ENCODE data around the gene MYOCD.
A peak's percentile ranks its signal among the peaks of the same experiment; 100 is the strongest.

Gene MYOCD

DNA sequence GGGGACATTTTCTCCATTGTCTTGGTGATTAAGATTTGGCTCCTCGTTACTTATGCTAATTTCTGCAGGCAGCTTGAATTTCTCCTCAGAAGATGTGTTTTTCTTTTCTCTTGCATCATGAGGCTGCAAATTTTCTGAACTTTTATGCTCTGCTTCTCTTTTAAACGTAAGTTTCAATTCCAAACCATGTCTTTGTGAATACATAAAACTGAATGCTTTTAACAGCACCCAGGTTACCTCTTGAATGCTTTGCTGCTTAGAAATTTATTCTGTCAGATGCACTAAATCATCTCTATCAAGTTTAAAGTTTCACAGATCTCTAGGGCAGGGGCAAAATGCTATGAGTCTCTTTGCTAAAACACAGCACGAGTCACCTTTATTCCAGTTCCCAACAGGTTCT, 143.0 kb downstream of the MYOCD start:
- no peak overlapping the region for H3K4me3 ChIP-seq (replicated peaks; ENCODE audit: low read depth, low read length)
- TF ChIP-seq, protein P1, sequence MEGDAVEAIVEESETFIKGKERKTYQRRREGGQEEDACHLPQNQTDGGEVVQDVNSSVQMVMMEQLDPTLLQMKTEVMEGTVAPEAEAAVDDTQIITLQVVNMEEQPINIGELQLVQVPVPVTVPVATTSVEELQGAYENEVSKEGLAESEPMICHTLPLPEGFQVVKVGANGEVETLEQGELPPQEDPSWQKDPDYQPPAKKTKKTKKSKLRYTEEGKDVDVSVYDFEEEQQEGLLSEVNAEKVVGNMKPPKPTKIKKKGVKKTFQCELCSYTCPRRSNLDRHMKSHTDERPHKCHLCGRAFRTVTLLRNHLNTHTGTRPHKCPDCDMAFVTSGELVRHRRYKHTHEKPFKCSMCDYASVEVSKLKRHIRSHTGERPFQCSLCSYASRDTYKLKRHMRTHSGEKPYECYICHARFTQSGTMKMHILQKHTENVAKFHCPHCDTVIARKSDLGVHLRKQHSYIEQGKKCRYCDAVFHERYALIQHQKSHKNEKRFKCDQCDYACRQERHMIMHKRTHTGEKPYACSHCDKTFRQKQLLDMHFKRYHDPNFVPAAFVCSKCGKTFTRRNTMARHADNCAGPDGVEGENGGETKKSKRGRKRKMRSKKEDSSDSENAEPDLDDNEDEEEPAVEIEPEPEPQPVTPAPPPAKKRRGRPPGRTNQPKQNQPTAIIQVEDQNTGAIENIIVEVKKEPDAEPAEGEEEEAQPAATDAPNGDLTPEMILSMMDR (IDR thresholded peaks at IDR 0.05; ENCODE audit: insufficient read depth, low read length, poor library complexity, severe bottlenecking): no peak
- no peaks in the 10 kb centered on the region; the same call in none of the 2 replicates for H3K36me3 ChIP-seq (ENCODE audit: control insufficient read depth, insufficient read depth, low read length)
- no peaks in the 10 kb centered on the region for H3K27me3 ChIP-seq (replicated peaks; ENCODE audit: control insufficient read depth, insufficient read depth, low read length)
- no peak for DNase-seq (ENCODE audit: extremely low read depth, insufficient read length)

DNA sequence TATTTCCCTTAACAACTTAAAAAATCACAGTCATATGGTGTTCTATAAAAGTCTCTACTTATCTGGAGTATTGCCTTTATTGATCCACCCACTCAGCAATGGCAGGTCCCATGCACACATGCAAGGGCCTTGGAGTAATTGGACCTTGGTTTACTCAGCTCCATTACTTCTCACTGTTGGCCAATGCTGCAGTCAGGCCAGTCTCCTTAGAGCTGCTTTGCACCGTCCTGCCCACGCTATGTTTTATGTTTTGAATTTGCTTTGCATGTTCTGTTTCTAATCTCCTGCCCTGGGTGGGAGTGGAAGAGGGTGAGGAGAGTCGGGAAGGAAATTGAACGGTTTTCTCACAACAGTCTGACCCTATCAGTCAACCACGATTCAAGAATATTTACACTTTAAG, 147.2 kb downstream of the MYOCD start:
- H3K36me3 ChIP-seq (ENCODE audit: control insufficient read depth, insufficient read depth, low read length): no peaks in the 10 kb centered on the region; the same call in none of the 2 replicates
- TF ChIP-seq, protein P1 (IDR thresholded peaks at IDR 0.05; ENCODE audit: insufficient read depth, low read length, poor library complexity, severe bottlenecking): no peak
- no peak overlapping the region for H3K4me3 ChIP-seq (replicated peaks; ENCODE audit: low read depth, low read length)
- H3K27me3 ChIP-seq (replicated peaks; ENCODE audit: control insufficient read depth, insufficient read depth, low read length): no peaks in the 10 kb centered on the region
- DNase-seq (ENCODE audit: extremely low read depth, insufficient read length): no peak

DNA sequence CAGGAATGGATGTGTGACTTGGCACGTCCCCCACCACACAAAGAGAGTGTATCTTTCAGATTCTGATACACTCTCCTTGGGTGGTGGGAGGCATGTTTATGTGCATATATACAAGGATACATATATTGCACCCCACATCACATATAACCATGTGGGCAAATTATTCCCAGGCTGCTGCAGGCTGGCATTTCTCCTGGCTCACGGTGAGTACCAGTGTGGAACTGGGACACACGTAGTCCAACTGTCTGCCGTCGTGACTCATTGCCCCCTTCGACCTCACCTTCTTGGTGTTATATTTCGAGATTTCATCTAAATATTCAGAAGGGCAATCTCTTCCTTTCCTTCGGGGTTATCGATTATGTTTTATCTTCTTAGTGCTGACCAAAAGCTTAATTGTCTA, 148.0 kb downstream of the MYOCD start:
- TF ChIP-seq, protein P1 (IDR thresholded peaks at IDR 0.05; ENCODE audit: insufficient read depth, low read length, poor library complexity, severe bottlenecking): no peak
- Histone ChIP-seq H3K36me3 (ENCODE audit: control insufficient read depth, insufficient read depth, low read length) (no peaks in the 10 kb centered on the region; the same call in none of the 2 replicates), H3K27me3 (replicated peaks; ENCODE audit: control insufficient read depth, insufficient read depth, low read length) (no peaks in the 10 kb centered on the region), H3K4me3 (replicated peaks; ENCODE audit: low read depth, low read length) (no peak overlapping the region)
- no peak for DNase-seq (ENCODE audit: extremely low read depth, insufficient read length)

DNA sequence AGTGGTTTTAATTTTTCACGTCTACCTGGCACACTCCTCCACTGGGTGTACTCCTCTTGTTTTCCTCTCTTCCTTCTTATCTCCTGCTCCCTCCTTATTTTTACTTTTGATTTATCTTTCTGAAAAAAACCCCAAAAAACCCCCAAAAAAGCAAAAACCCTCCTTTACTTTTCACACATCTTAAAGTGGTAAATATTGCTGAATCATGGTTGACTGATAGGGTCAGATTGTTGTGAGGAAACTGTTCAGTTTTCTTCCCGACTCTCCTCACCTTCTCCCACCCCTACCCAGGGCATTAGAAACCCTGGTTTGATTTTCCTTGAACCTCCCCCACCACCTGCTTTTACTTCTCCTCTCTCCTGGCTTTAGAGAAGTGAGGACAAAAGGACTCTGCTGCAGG, 149.0 kb downstream of the MYOCD start:
- H3K4me3 ChIP-seq (replicated peaks; ENCODE audit: low read depth, low read length): no peak overlapping the region
- H3K36me3 ChIP-seq (ENCODE audit: control insufficient read depth, insufficient read depth, low read length): no peaks in the 10 kb centered on the region; the same call in 1 of the 2 replicates
- TF ChIP-seq, protein P1 (IDR thresholded peaks at IDR 0.05; ENCODE audit: insufficient read depth, low read length, poor library complexity, severe bottlenecking): no peak
- no peaks in the 10 kb centered on the region for H3K27me3 ChIP-seq (replicated peaks; ENCODE audit: control insufficient read depth, insufficient read depth, low read length)
- DNase-seq (ENCODE audit: extremely low read depth, insufficient read length): no peak

DNA sequence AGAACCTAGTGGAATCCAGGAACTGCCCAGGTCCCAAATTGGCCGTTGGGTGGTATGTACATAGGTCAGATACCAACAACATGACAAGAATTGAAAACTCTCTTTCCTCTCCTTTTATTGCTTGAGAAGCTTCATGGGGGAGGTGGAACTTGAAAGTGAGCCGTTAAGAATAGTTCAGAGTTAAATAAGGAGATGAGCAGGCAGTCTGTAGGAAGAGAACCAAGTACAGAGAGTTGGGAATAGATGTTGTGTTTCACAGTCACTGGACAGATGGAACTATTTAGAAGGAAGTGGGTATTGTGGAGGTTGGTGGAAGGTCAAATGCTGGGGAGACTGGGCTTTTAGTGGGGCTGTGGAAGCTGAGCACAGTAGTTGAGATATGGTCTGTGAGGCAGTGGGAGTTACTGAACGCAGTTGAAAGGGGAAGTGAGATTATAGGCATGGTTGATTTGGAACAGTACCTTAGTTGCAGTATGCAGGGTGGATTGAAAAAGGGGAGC, 150.0 kb downstream of the MYOCD start:
- peak overlapping the region; percentile 16 for H3K4me3 ChIP-seq (replicated peaks; ENCODE audit: low read depth, low read length)
- DNase-seq (ENCODE audit: extremely low read depth, insufficient read length): peak; percentile 43
- H3K36me3 ChIP-seq (ENCODE audit: control insufficient read depth, insufficient read depth, low read length): no peaks in the 10 kb centered on the region
- no peaks in the 10 kb centered on the region for H3K27me3 ChIP-seq (replicated peaks; ENCODE audit: control insufficient read depth, insufficient read depth, low read length)
- TF ChIP-seq, protein P1 (IDR thresholded peaks at IDR 0.05; ENCODE audit: insufficient read depth, low read length, poor library complexity, severe bottlenecking): no peak
